22Rv1 (cell line): ENCODE results near the gene WDR62.

Experiments
- H3K27ac ChIP-seq: fragments of 450-650 bp; 2 replicates; pipeline ENCODE4 v1.5.1; 2017
- ZFX ChIP-seq: fragments of 450-650 bp; IDR thresholded peaks from 2 replicates; pipeline ENCODE4 v1.6.1; 2017; ENCODE audit warnings: antibody characterized with exemption, borderline replicate concordance
- TF ChIP-seq, protein P1 (sequence below): fragments of 450-650 bp; IDR thresholded peaks from 2 replicates; pipeline ENCODE4 v1.5.1; 2017; ENCODE audit warnings: mild to moderate bottlenecking

WDR62 gene

DNA sequence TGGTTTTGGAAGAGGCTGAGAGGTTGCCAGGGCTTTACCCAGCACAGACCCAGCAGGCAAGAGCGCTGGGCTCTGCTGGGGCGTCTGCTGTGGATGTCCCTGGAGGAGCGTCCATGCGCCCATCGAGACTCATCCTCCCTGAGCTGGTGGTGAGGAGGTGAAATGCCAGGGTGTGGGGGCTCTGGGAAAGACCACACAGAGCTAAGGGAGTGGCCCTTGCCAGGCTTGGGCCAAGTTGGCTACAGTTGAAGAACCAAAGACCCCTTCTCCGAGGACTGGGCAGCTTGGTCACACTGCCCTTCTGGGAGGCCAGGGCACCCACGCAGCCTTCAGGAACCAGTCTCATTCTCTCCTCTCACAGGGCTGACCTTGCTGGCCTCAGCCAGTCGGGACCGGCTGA lies 31.6 kb downstream of the WDR62 start:
- TF ChIP-seq ZFX: no peak
- TF ChIP-seq, protein P1, sequence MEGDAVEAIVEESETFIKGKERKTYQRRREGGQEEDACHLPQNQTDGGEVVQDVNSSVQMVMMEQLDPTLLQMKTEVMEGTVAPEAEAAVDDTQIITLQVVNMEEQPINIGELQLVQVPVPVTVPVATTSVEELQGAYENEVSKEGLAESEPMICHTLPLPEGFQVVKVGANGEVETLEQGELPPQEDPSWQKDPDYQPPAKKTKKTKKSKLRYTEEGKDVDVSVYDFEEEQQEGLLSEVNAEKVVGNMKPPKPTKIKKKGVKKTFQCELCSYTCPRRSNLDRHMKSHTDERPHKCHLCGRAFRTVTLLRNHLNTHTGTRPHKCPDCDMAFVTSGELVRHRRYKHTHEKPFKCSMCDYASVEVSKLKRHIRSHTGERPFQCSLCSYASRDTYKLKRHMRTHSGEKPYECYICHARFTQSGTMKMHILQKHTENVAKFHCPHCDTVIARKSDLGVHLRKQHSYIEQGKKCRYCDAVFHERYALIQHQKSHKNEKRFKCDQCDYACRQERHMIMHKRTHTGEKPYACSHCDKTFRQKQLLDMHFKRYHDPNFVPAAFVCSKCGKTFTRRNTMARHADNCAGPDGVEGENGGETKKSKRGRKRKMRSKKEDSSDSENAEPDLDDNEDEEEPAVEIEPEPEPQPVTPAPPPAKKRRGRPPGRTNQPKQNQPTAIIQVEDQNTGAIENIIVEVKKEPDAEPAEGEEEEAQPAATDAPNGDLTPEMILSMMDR: no peak
- H3K27ac ChIP-seq: no peak overlapping the region

DNA sequence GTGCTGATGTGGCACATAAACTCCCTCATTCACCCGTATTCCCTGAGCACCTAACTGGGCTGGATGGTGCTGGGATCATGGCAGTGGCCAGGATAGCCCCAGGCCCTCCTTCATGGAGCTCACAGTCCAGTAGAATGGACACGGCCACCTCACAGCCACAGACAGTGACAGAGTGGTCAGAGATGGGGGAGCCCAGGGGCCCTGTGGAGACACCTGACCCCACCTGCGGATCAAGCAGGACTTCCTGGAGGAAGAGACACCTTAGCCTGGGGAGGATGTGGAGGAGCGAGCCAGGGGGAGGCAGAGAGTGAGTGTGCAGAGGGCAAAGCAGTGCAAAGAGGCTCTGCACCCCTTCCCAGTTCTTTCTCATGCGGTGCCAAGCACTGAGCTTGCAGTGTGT lies 35.1 kb downstream of the WDR62 start:
- TF ChIP-seq ZFX: no peak
- TF ChIP-seq, protein P1: no peak
- H3K27ac ChIP-seq: no peak overlapping the region

DNA sequence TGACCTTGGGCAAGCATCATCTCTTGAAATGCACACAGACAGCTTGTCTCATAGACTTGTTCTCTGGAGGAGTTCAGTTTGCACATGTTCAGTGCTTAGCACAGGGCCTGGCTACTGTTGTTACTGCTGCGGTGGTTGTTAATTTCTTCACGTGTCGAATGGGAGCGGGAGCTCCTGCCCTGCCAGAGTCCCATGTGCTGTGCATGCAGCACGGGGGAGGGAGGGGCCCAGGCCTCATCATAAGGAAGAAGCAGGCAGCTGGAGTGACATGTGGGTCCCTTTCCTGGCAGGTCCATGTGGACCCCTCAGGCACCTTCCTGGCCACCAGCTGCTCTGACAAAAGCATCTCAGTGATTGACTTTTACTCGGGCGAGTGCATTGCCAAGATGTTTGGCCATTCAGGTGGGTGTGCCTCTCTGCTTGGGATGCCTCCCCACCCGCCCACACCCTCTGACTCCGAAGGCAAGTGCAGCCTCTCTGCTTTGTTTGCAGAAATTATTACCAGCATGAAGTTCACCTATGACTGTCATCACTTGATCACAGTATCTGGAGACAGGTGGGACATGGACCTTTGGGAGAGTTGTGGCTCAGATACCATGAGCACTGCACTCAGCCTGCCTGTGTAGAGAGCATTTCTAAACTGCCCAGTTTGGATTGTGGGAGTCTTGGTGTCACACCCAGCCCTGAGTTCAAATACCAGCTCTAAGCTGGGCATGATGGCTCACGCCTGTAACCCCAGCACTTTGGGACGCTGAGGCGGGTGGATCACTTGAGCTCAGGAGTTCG lies 36.4 kb downstream of the WDR62 start:
- TF ChIP-seq, protein P1: no peak
- no peak for TF ChIP-seq ZFX

DNA sequence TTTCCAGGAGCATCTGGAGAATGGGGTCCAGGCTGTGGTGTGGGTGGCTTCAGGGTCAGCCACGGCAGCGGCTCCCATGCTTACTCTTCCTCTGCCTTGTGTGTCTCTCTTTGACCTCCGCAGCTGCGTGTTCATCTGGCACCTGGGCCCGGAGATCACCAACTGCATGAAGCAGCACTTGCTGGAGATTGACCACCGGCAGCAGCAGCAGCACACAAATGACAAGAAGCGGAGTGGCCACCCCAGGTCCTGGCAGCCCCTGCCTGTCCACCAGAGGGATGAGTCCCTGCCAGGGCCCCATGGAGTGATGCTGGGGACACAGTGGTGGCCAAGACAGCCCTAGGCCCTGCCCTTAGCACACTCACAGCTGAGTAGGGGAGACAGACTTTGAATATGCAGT lies 37.9 kb downstream of the WDR62 start:
- no peak overlapping the region for H3K27ac ChIP-seq
- TF ChIP-seq, protein P1: no peak
- no peak for TF ChIP-seq ZFX

More for the DNA sequence above, 36.4 kb downstream of the WDR62 start:
- no peak overlapping the region for H3K27ac ChIP-seq

DNA sequence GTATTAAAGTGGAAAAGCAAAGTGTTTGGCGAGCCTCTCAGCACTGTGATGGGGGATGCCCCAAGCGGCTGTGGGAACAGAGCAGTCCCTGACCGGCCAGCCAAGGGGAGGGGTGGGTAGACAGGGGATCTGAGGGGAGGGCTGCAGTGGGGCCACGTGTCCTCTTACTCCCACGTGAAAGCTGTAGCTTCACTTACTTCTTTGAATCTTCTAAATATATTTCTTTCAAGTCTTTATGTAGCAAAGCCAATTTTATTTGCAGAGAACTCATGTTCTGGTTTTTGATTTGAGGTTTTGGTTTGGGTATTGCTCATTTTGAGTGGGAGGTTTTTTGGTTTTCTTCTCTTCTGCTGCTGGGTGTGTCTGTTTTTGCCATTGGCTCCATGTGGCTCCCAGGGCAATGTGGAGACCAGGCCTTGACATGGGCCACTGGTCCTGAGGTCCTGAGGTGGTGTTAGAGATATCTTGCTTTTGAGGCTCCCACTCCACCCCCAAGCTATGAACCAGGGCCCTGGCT lies 38.5 kb downstream of the WDR62 start:
- TF ChIP-seq ZFX: no peak
- TF ChIP-seq, protein P1: no peak
- no peak overlapping the region for H3K27ac ChIP-seq

DNA sequence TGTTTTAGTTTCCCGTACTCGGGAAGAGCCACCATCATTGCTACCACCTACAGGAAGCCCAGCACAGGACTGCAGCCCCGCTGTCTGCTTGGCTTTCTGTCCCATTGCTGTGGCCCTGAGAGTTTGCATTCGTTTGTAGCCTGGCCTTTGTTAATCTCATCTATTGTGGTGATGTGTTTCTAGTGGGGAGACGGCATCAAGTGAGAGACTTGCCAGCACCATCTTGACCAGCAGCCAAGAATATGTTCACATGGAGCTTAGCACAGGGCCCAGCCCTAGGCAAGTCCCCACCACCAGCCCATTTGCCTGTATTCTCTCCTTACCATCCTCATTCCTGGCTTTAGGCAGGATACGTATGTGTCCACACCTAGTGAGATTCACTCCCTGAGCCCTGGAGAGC lies 39.0 kb downstream of the WDR62 start:
- TF ChIP-seq, protein P1: no peak
- TF ChIP-seq ZFX: no peak
- H3K27ac ChIP-seq: no peak overlapping the region

DNA sequence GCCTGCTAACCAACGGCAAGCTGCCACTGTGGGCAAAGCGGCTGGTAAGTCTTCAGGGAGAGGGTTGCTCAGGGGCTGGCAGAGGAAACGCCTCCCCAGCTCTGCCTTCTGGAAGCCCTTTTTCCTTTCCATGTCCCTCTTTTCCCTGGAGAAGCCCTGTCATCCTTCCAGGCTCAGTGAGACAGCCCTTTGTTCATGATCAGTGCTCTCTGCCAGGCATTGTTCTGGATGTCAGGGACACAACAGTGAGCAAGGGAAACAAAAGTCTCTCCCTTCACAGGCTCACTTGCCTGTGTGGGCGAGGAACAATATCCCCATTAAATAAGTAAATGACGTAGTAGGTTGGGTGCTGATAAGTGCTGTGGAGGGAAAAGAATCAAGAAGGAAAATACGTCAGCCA lies 42.3 kb downstream of the WDR62 start:
- no peak overlapping the region for H3K27ac ChIP-seq
- no peak for TF ChIP-seq ZFX
- TF ChIP-seq, protein P1: no peak
